Mucosa of stomach (tissue), 1 donor: ENCODE data around the gene TRRAP.

Experiments
- H3K27me3 ChIP-seq: one replicate; pipeline ENCODE4 v1.7.0; 2013; ENCODE audit warnings: mild to moderate bottlenecking, low read length; ENCODE audit not compliant: control insufficient read depth, insufficient read depth
- H3K36me3 ChIP-seq: one replicate; pipeline ENCODE4 v1.7.0; 2013; ENCODE audit warnings: low read length; ENCODE audit not compliant: control insufficient read depth, insufficient read depth
- H3K4me1 ChIP-seq: one replicate; pipeline ENCODE4 v1.7.0; 2013; ENCODE audit warnings: mild to moderate bottlenecking, low read length; ENCODE audit not compliant: control insufficient read depth, insufficient read depth
- H3K4me3 ChIP-seq: one replicate; pipeline ENCODE4 v1.7.0; 2013; ENCODE audit warnings: low read length
- H3K9ac ChIP-seq: one replicate; pipeline ENCODE4 v1.7.0; 2013; ENCODE audit warnings: mild to moderate bottlenecking, low read length, moderate library complexity
- H3K9me3 ChIP-seq: one replicate; pipeline ENCODE4 v1.7.0; 2013; ENCODE audit warnings: mild to moderate bottlenecking, low read length, moderate library complexity; ENCODE audit not compliant: control insufficient read depth
- donor health status: Pancreatic carcinoma.

TRRAP gene

DNA sequence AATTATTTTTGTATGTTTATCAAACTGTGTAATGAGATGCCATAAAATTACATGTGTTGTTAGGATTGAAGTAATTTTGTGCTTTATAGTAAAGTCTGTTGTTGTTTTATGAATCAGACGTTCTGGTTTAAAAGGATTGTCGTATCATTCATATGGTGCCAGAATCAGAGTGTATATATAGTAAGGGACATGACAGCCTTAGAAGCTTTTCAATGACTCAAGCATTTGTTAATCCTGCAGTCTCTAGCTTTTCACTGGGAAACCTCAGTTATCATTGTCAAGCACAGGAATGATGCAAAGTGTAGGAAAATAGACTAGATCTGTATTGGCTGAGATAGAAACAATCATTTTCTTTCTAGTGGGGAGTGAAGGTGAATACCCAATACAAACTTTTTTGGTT is 57.5 kb downstream of the TRRAP start:
- Histone ChIP-seq H3K4me3 (no peak overlapping the region), H3K9me3 (no peaks in the 10 kb centered on the region), H3K4me1 (no peaks in the 10 kb centered on the region), H3K9ac (no peak overlapping the region), H3K36me3 (peaks cover 17% of the 10 kb centered on the region), H3K27me3 (no peaks in the 10 kb centered on the region)

GRCh38 chr7:98943336-98943735 is 65.0 kb downstream of the TRRAP start:
- Histone ChIP-seq H3K9me3 (no peaks in the 10 kb centered on the region), H3K27me3 (no peaks in the 10 kb centered on the region), H3K4me1 (no peaks in the 10 kb centered on the region), H3K4me3 (no peak overlapping the region), H3K9ac (no peak overlapping the region), H3K36me3 (peaks cover 8% of the 10 kb centered on the region)

DNA sequence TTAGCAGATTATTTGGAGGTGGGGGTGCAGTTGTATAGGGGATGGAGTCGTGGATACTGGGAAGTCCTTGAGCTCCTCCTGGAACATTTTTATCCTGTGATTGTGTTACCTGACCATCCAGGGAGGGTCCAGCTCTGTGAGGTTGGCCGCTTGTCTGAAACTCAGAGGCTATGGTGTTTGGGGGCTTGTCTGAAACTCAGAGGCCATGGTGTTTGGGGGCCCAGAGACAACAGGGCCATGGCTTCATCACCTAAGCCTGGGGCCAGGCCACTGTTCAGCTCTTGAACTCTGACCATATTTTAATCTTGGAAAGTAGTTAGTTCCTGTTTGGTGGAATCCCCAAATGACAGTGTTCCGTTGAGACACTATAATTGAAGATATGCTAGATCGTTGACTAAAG is 66.1 kb downstream of the TRRAP start:
- peaks cover 5% of the 10 kb centered on the region for H3K36me3 ChIP-seq
- no peaks in the 10 kb centered on the region for H3K27me3 ChIP-seq
- H3K4me3 ChIP-seq = no peak overlapping the region
- no peak overlapping the region for H3K9ac ChIP-seq
- no peaks in the 10 kb centered on the region for H3K4me1 ChIP-seq
- no peaks in the 10 kb centered on the region for H3K9me3 ChIP-seq

DNA sequence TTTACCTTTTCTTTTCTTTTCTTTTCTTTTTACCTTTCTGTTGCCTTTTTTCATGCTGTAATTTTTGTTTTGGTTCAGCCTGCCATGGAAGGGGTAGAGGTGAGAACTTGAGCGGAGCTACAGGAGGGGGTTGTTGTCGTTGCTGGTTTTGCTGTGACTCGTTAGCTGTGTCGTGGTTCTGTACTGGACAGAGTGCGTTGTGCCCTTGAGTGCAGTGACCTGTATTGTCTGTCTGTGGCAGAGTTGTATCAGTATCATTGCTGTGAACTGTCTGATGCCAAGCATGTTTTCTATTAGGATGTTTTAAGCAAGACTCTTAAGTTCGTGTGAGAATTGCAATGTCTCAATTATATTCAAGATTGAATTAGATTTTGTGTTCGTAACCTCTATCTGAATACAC is 67.5 kb downstream of the TRRAP start:
- Histone ChIP-seq H3K4me3 (no peak overlapping the region), H3K9me3 (no peaks in the 10 kb centered on the region), H3K36me3 (peaks cover 9% of the 10 kb centered on the region), H3K4me1 (no peaks in the 10 kb centered on the region), H3K27me3 (no peaks in the 10 kb centered on the region), H3K9ac (no peak overlapping the region)

GRCh38 chr7:98946389-98946788 is 68.1 kb downstream of the TRRAP start:
- Histone ChIP-seq H3K9me3 (no peaks in the 10 kb centered on the region), H3K4me1 (no peaks in the 10 kb centered on the region), H3K36me3 (peaks cover 9% of the 10 kb centered on the region)

DNA sequence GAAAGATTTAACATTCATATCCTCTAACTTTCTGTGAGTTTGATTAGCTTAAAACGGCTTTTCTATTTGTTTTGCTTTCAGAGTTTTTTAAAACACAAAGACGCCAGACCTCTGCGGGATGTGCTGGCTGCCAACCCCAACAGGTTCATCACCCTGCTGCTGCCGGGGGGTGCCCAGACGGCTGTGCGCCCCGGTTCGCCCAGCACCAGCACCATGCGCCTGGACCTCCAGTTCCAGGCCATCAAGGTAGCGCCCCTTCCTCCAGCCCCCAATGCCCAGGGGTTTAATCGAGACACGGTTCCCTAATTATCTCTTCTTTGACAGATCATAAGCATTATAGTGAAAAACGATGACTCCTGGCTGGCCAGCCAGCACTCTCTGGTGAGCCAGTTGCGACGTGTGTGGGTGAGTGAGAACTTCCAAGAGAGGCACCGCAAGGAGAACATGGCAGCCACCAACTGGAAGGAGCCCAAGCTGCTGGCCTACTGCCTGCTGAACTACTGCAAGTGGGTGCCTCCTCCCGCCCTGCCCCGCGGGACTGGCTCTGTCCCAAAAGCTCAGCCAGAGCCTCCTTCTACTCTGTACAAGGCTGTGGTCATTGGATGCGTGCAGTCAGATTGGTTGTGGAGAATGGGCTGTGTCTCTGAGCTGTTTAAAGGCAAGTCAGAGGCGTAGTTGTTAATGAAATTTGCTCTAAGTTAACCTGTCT is 71.2 kb downstream of the TRRAP start:
- no peaks in the 10 kb centered on the region for H3K9me3 ChIP-seq
- H3K9ac ChIP-seq = no peak overlapping the region
- peaks cover 19% of the 10 kb centered on the region for H3K36me3 ChIP-seq
- H3K4me3 ChIP-seq = no peak overlapping the region
- H3K4me1 ChIP-seq = no peaks in the 10 kb centered on the region
- H3K27me3 ChIP-seq = no peaks in the 10 kb centered on the region

More at GRCh38 chr7:98946389-98946788, 68.1 kb downstream of the TRRAP start:
- Histone ChIP-seq H3K4me3 (no peak overlapping the region), H3K9ac (no peak overlapping the region), H3K27me3 (no peaks in the 10 kb centered on the region)

DNA sequence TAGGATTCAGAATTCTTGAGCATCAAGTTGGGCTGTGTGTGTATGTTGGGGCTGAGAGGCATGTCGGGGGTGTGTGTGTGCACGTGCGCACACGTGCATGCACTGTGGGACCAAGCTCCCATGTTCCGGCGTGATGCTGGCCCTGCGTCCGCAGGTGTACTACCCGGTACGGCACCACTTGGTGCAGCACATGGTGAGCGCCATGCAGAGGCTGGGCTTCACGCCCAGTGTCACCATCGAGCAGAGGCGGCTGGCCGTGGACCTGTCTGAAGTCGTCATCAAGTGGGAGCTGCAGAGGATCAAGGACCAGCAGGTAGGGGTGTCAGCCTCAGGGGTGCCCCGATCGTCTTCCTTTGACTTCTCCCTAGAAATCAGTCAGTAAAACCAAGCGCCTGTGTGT is 77.7 kb downstream of the TRRAP start:
- H3K9ac ChIP-seq = no peak overlapping the region
- H3K9me3 ChIP-seq = no peaks in the 10 kb centered on the region
- H3K27me3 ChIP-seq = no peaks in the 10 kb centered on the region
- H3K36me3 ChIP-seq = peaks cover 20% of the 10 kb centered on the region
- H3K4me1 ChIP-seq = no peaks in the 10 kb centered on the region
- no peak overlapping the region for H3K4me3 ChIP-seq

DNA sequence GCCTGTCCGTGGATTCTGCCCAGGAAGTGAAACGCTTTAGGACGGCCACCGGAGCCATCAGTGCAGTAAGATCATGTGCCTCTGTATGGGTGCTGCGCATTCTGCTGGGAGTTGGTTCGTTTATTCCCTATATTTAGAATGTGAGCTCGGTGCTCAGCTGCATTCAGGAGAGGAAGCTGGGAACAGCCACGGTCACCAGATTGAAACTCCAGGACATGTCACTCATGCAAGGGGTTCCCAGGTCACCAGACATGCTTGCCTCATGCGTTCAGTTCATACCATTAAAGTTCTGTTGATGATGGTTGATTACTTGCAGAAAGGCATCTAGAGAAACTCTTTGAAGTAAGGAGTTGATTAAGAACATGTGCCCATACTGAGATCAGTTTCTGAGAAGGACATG is 78.1 kb downstream of the TRRAP start:
- no peaks in the 10 kb centered on the region for H3K9me3 ChIP-seq
- no peak overlapping the region for H3K4me3 ChIP-seq
- H3K4me1 ChIP-seq = no peaks in the 10 kb centered on the region
- H3K27me3 ChIP-seq = no peaks in the 10 kb centered on the region
- peaks cover 20% of the 10 kb centered on the region for H3K36me3 ChIP-seq
- H3K9ac ChIP-seq = no peak overlapping the region

- Histone ChIP-seq H3K27me3 (no peaks in the 10 kb centered on the region), H3K36me3 (peaks cover 20% of the 10 kb centered on the region), H3K9me3 (no peaks in the 10 kb centered on the region), H3K4me1 (no peaks in the 10 kb centered on the region), H3K9ac (no peak overlapping the region), H3K4me3 (no peak overlapping the region)
Observed at GRCh38 chr7:98956937-98957336, 78.6 kb downstream of the TRRAP start.

DNA sequence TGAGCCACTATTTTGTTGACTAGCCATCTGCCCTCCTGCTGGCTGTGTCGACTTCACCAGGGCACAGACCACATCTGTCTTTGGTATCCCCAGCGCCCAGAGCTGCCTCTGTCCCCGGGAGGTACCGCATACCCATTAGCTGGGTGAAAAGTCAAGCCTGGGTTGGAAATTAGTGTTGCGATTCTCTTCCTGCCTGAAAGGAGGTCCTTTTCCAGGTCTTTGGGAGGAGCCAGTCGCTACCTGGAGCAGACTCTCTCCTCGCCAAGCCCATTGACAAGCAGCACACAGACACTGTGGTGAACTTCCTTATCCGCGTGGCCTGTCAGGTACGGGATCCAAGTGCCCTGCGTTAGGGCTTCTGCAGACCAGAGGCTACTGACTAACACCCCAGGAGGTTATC is 79.4 kb downstream of the TRRAP start:
- Histone ChIP-seq H3K4me1 (no peaks in the 10 kb centered on the region), H3K9me3 (no peaks in the 10 kb centered on the region), H3K36me3 (peaks cover 25% of the 10 kb centered on the region), H3K9ac (no peak overlapping the region), H3K4me3 (no peak overlapping the region), H3K27me3 (no peaks in the 10 kb centered on the region)

GRCh38 chr7:98958968-98959367 is 80.6 kb downstream of the TRRAP start:
- H3K4me1 ChIP-seq = no peaks in the 10 kb centered on the region
- no peaks in the 10 kb centered on the region for H3K27me3 ChIP-seq
- peaks cover 26% of the 10 kb centered on the region for H3K36me3 ChIP-seq
- H3K9me3 ChIP-seq = no peaks in the 10 kb centered on the region
- H3K9ac ChIP-seq = no peak overlapping the region
- H3K4me3 ChIP-seq = no peak overlapping the region

- no peak overlapping the region for H3K9ac ChIP-seq
Observed at GRCh38 chr7:98963305-98963704, 85.0 kb downstream of the TRRAP start.

GRCh38 chr7:98964596-98964995 is 86.3 kb downstream of the TRRAP start:
- peaks cover 31% of the 10 kb centered on the region for H3K36me3 ChIP-seq
- no peaks in the 10 kb centered on the region for H3K9me3 ChIP-seq
- H3K4me1 ChIP-seq = peaks cover 7% of the 10 kb centered on the region
- H3K27me3 ChIP-seq = no peaks in the 10 kb centered on the region
- H3K9ac ChIP-seq = no peak overlapping the region
- no peak overlapping the region for H3K4me3 ChIP-seq

More at GRCh38 chr7:98963305-98963704, 85.0 kb downstream of the TRRAP start:
- Histone ChIP-seq H3K9me3 (no peaks in the 10 kb centered on the region), H3K4me1 (no peaks in the 10 kb centered on the region), H3K36me3 (peaks cover 21% of the 10 kb centered on the region), H3K27me3 (no peaks in the 10 kb centered on the region), H3K4me3 (no peak overlapping the region)
